SU-DHL-6 (cell line): Measurements from ENCODE around the gene NR1D1.

Source experiments
- H2AFZ ChIP-seq: fragments of 200-600 bp; sonication (generic); 2 replicates; pipeline ENCODE4 v1.6.1; 2014; ENCODE audit warnings: low read depth, mild to moderate bottlenecking, moderate library complexity, mixed read lengths, antibody characterized with exemption, low read length; ENCODE audit not compliant: severe bottlenecking
- H3F3A ChIP-seq: fragments of 200-600 bp; shearing (Covaris generic); 2 replicates; pipeline ENCODE4 v1.6.0; 2016; ENCODE audit warnings: antibody characterized with exemption, mild to moderate bottlenecking; ENCODE audit not compliant: insufficient read depth
- H3K27ac ChIP-seq: fragments of 200-600 bp; sonication (generic); 2 replicates; pipeline ENCODE4 v1.5.1; 2016; ENCODE audit warnings: low read depth, mild to moderate bottlenecking, low read length, moderate library complexity, mixed read lengths
- H3K27me3 ChIP-seq: fragments of 200-600 bp; sonication (generic), shearing (Covaris generic); 2 replicates; pipeline ENCODE4 v1.6.0; 2014; ENCODE audit warnings: mild to moderate bottlenecking, low read length
- H3K36me3 ChIP-seq: fragments of 200-600 bp; sonication (generic); 2 replicates; pipeline ENCODE4 v1.6.1; 2014; ENCODE audit warnings: mild to moderate bottlenecking, low read length, mixed read lengths
- H3K4me2 ChIP-seq: fragments of 300-600, 200-600 bp; shearing (Covaris generic), sonication (generic); 2 replicates; pipeline ENCODE4 v1.6.0; 2014; ENCODE audit warnings: low read length, low read depth, mild to moderate bottlenecking; ENCODE audit not compliant: poor library complexity, severe bottlenecking
- H3K4me3 ChIP-seq: fragments of 200-600 bp; sonication (generic); 2 replicates; pipeline ENCODE4 v1.5.1; 2014; ENCODE audit warnings: antibody characterized with exemption, low read length, mild to moderate bottlenecking, mixed read lengths; ENCODE audit not compliant: insufficient read depth, poor library complexity, severe bottlenecking
- H3K79me2 ChIP-seq: fragments of 200-600 bp; sonication (generic); 2 replicates; pipeline ENCODE4 v1.6.1; 2014; ENCODE audit warnings: mild to moderate bottlenecking, low read length, moderate library complexity; ENCODE audit not compliant: insufficient read depth
- H3K9ac ChIP-seq: fragments of 200-600 bp; sonication (generic); 2 replicates; pipeline ENCODE4 v1.7.0; 2014; ENCODE audit warnings: mild to moderate bottlenecking, low read length
- H3K9me2 ChIP-seq: fragments of 200-600 bp; sonication (generic); replicated peaks from 2 replicates; pipeline ENCODE4 v1.6.1; 2014; ENCODE audit warnings: low read length; ENCODE audit not compliant: insufficient read depth
- H3K9me3 ChIP-seq: fragments of 200-600 bp; sonication (generic); 2 replicates; pipeline ENCODE4 v1.6.1; 2014; ENCODE audit warnings: low read length, mixed read lengths; ENCODE audit not compliant: insufficient read depth
- H4K20me1 ChIP-seq: fragments of 200-600 bp; sonication (generic); 2 replicates; pipeline ENCODE4 v1.6.1; 2014; ENCODE audit warnings: low read depth, mild to moderate bottlenecking, antibody characterized with exemption, low read length, moderate library complexity, mixed read lengths
- EZH2phosphoT487 ChIP-seq: fragments of 200-600 bp; sonication (generic), shearing (Covaris generic); conservative IDR thresholded peaks from 2 replicates; pipeline ENCODE4 v1.6.1; 2018; ENCODE audit warnings: mild to moderate bottlenecking, antibody characterized with exemption, low read length, moderate library complexity, mixed read lengths
- TF ChIP-seq, protein P1 (sequence below): fragments of 200-600 bp; sonication (generic); IDR thresholded peaks from one replicate; pipeline ENCODE4 v1.5.1; 2017; ENCODE audit warnings: antibody characterized with exemption, mild to moderate bottlenecking, low read length, moderate library complexity; ENCODE audit not compliant: insufficient read depth, poor library complexity, severe bottlenecking

The NR1D1 gene

DNA sequence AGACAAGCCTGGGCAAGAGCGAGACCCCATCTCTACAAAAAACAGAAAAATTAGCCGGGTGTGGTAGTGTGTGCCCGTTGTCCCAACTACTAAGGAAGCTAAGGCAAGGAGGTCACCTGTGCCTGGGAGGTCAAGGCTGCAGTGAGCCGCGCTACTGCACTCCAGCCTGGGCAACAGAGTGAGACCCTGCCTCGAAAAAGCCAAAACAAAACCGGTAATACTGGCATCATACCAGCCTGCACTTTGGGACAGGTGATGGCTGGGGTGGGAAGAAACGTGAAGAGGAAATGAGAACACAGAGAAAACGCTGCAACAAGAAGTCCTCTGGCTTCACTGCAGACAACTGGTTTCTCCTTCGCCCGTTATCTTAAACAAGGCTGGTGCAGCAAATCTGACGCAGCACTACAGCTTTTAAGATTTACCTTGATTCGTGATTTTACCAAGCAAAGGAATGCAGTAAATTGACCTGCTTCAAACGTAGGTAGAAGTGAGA, 39.2 kb upstream of the NR1D1 start:
- TF ChIP-seq, protein P1, sequence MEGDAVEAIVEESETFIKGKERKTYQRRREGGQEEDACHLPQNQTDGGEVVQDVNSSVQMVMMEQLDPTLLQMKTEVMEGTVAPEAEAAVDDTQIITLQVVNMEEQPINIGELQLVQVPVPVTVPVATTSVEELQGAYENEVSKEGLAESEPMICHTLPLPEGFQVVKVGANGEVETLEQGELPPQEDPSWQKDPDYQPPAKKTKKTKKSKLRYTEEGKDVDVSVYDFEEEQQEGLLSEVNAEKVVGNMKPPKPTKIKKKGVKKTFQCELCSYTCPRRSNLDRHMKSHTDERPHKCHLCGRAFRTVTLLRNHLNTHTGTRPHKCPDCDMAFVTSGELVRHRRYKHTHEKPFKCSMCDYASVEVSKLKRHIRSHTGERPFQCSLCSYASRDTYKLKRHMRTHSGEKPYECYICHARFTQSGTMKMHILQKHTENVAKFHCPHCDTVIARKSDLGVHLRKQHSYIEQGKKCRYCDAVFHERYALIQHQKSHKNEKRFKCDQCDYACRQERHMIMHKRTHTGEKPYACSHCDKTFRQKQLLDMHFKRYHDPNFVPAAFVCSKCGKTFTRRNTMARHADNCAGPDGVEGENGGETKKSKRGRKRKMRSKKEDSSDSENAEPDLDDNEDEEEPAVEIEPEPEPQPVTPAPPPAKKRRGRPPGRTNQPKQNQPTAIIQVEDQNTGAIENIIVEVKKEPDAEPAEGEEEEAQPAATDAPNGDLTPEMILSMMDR: no peak
- TF ChIP-seq EZH2phosphoT487: no peak
- peak overlapping the region; percentile 89 for H3K27ac ChIP-seq
- H3K79me2 ChIP-seq: peaks cover 35% of the 10 kb centered on the region

DNA sequence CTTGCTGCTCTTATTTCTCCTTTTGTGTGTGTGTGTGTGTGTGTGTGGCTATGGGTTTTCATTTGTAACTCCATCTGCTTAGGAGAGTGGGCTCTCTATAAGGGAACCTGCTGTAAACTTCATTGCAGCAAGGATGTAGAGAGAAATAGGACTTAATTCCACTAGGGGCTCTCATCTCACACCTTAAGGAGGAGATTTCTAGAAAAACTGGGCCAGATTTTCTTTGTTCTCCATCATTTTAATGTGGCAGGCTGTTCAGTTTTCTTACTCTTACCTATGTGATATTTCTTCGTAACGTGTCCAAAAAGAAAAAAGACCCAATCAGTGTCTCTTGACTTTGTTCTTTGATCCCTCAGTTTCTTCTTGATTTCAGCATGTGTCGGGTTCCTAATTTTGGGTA, 35.4 kb upstream of the NR1D1 start:
- peaks cover 31% of the 10 kb centered on the region for H3K79me2 ChIP-seq
- no peak overlapping the region for H3K4me3 ChIP-seq
- no peaks in the 10 kb centered on the region for H3K27me3 ChIP-seq
- no peaks in the 10 kb centered on the region for H3K9me3 ChIP-seq
- no peak overlapping the region for H2AFZ ChIP-seq
- H3K4me2 ChIP-seq: no peak overlapping the region
- H3K9ac ChIP-seq: no peak overlapping the region
- no peaks in the 10 kb centered on the region for H3K9me2 ChIP-seq
- no peaks in the 10 kb centered on the region for H4K20me1 ChIP-seq
- no peak for TF ChIP-seq EZH2phosphoT487
- TF ChIP-seq, protein P1: no peak
- peaks cover 40% of the 10 kb centered on the region for H3K36me3 ChIP-seq
- no peak overlapping the region for H3K27ac ChIP-seq
- peaks cover 24% of the 10 kb centered on the region for H3F3A ChIP-seq

More for the DNA sequence above, 39.2 kb upstream of the NR1D1 start:
- Histone ChIP-seq H3K4me3 (peak overlapping the region; percentile 72), H3K36me3 (peaks cover 12% of the 10 kb centered on the region; the same call in 1 of the 2 replicates), H3K9ac (peak overlapping the region; percentile 79), H4K20me1 (no peaks in the 10 kb centered on the region), H3K9me3 (no peaks in the 10 kb centered on the region), H2AFZ (peak overlapping the region; percentile 66), H3K27me3 (no peaks in the 10 kb centered on the region), H3K9me2 (no peaks in the 10 kb centered on the region), H3K4me2 (peak overlapping the region; percentile 92), H3F3A (peaks cover 15% of the 10 kb centered on the region; the same call in 1 of the 2 replicates)

DNA sequence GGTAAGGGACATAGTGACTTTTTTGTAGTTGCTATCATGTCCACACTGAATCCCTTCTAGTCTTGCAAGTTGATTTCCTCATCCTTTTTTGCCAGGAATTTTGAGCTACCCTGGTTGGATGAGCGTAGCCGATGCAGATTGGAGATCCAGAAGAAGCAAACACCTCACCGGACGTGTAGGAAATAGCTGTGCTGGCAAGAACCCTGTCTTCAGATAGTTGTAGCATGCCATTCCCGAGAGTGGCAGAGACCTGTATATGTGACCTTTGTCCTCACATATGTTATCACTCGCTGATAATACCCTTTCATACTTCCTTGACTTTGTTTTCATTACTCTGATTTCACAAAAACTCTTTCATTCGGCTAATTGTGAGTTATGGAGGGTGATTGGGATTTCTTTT, 33.8 kb upstream of the NR1D1 start:
- Histone ChIP-seq H3K9me3 (no peaks in the 10 kb centered on the region), H4K20me1 (no peaks in the 10 kb centered on the region), H3K27ac (no peak overlapping the region), H3K36me3 (peaks cover 53% of the 10 kb centered on the region), H3K79me2 (peaks cover 23% of the 10 kb centered on the region), H3K9me2 (no peaks in the 10 kb centered on the region), H3K27me3 (no peaks in the 10 kb centered on the region), H2AFZ (no peak overlapping the region), H3K4me3 (no peak overlapping the region), H3F3A (peaks cover 20% of the 10 kb centered on the region), H3K9ac (no peak overlapping the region), H3K4me2 (no peak overlapping the region)
- TF ChIP-seq EZH2phosphoT487: no peak
- TF ChIP-seq, protein P1: no peak
